HT-29 (cell line): ENCODE data around the gene ADAMTS10. TPM values are rescaled to one million over a fixed set of nuclear protein-coding genes. Genes with fewer than 3 reads are reported as not detected.
"Not testable (repeated sequence)": the region's sequence is repeated elsewhere in the genome, so short reads cannot be mapped to it uniquely, and the experiment has no call there.

Source experiments
- DNase-seq: peaks from one replicate; pipeline ENCODE4 v3.0.0-alpha.2; 2015; ENCODE audit warnings: low spot score
- total RNA-seq: library from RNA; depleted of rRNA; stranded (reverse); fragments of >200 nt; shearing (Covaris generic); gene quantifications from 2 replicates; pipeline ENCODE4 v1.2.3, GENCODE V29; 2014; rRNA removed

ADAMTS10 gene
- total RNA-seq = not detected in 2 replicates

GRCh38 chr19:8610041-8610935 lies at the start of gene ADAMTS10:
Gene ADAMTS10 (minus strand): TSS chr19:8610715. CDS start chr19:8605710, 5,005 bp downstream.
- DNase-seq = no peak

DNA sequence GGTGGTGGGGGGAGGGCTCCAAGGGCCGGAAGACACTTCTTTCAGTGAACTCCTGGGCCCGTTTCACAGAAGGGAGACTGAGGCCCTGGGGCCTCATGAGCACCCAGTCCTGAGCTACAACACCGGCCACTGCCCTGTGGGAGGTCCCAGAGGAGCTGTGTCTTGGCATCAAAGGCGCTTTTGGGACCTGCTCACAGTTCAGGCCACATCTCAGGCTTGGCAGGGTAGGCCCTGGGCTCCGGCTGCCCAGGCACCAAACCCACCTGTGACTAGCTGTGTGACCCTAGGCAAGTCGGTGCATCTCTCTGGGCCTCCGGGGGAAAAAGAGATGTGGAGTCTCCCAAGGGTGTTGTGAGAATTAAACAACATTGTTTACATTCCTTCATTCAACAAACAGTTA lies 49.4 kb upstream of the ADAMTS10 start:
- DNase-seq = no peak

GRCh38 chr19:8657869-8658268 lies 47.4 kb upstream of the ADAMTS10 start:
- no peak for DNase-seq

- no peak for DNase-seq
Observed at GRCh38 chr19:8655340-8655709, 44.8 kb upstream of the ADAMTS10 start.

DNA sequence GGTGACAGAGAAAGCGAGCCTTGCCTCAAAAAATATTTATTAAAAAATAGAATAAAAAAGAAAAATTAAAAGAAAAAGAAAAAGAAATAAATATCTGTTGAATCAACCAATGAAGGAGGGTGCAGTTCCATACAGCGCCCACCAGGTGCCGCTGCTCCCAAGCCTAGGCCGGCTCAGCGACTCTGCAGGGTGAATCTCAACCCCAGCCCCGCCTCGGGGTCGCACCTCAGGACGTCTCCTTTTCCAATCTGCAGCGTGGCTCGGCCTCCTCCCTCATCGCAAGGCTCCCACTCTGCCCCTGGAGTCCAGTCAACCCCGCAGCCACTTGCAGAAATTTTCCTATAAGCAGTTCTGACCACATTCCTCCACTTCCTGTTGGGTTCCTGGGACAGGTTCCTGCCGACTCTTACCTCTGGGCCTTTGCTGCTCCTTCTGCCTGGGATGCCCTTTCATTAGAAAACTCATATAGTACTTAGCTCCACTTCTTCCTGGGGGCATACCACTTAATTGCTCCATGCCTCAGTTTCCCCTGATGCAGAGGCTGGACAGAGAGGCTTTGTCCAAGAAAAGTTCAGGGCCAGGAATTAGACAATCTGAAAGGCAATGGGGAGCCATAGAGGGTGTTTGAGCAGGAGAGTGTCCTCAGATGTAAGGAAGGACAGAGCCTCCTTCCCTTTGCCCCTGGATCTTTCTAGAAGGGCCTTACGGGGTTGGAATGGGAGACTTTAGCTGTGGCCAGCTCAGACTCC lies 44.2 kb upstream of the ADAMTS10 start:
- peak; percentile 25 for DNase-seq

DNA sequence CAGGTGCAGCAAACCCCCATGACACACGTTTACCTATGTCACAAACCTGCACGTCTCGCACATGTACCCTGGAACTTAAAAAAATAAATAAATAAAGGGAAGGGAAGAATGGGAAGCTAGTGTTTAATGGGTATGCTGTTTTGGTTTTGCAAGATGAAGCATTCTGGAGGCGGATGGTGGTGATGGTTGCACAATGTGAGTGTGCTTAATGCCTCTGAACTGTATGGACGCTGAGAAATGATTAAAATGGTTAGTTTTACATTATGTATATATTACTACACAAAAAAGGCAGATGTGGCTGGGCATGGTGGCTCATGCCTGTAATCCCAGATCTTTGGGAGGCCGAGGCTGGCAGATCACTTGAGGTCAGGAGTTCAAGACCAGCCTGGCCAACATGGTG lies 37.7 kb upstream of the ADAMTS10 start:
- no peak for DNase-seq

DNA sequence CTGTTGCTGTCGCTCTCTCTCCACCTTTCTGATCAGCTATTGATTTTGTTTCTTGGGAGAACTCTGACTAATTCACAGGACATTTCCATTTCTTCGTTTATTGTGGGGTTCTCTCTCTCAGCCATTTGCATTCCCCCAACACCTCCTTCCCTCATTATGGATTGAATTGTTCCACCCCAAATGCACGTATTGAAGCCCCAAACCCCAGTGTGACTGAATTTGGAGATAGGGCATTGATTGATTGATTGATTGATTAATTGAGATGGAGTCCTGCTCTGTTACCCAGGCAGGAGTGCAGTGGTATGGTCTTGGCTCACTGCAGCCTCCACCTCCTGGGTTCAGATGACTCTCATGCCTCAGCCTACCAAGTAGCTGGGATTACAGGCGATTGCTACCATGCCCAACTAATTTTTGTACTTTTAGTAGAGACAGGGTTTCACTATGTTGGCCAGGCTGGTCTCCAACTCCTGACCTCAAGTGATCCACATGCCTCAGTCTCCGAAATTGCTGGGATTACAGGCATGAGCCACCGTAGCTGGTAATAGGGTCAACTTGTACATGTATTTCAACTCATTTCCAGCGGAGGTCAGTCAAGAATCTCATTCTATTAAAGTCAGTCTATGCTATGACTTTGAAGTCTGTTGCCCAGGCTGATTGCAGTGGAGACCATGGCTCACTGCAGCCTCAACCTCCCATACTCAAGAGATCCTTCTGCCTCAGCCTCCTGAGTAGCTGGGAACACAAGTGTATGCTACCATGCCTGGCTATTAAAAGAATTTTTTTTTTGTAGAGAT lies 33.5 kb upstream of the ADAMTS10 start:
- DNase-seq = no peak

GRCh38 chr19:8642561-8642960 lies 32.0 kb upstream of the ADAMTS10 start:
- DNase-seq = no peak

DNA sequence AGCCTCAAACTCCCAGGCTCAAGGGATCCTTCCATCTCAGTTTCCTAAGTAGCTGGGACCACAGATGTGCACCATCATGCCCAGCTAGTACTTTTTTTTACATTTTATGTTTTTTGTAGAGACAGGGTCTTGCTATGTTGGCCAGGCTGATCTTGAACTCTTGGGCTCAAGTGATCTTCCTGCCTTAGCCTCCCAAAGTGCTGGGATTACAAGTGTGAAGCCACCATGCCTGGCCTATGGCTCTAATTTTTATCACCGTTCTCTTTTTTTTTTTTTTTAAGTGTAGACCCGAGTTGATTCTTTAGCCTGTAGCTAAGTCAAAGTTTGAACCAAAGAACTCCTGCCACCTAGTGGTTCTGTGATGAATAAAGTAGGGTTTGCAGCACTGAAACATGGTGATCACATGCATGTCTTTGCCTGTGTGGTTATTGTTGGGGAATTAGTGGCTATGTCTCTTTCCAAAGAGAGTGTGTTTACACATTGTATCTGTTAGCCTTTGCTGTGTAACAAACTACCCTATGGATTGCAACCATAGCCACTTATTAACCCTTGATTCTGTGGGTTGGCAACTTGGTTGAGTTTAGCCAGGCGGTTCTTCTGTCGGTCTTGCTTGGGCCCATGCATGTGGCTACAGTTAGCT lies 31.5 kb upstream of the ADAMTS10 start:
- DNase-seq = peak; percentile 23

- DNase-seq = no peak
Observed at GRCh38 chr19:8641221-8641907, 30.8 kb upstream of the ADAMTS10 start.

- DNase-seq = no peak
Observed at GRCh38 chr19:8640402-8641004, 30.0 kb upstream of the ADAMTS10 start.

DNA sequence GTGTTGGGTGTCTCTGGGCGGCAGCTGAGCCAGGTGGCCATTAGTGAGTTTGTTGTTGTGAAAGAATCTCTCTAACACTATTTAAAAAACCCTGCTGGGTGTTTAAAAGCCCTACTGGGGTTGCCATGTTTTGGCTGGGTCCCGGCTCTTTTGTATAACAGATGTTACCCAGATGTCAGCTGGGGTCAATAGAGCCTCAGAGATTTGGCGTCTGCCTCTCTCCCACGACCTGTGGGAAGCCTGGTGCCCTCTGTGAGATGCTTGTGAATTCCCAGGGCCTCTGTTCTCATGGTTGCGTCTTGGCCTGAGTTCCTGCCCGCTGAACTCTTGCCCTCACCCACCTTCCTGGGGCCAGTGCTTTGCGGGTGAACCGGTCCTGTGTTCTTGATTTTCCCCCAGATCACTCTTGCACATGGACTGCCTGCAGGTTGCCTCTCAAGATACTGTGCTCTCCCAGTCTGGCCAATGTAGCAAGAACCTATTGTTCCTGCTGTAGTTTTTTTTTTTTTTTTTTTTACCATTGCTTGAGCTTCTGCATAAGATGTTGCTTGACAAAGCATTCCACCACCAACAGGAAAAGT lies 29.4 kb upstream of the ADAMTS10 start:
- DNase-seq = no peak

DNA sequence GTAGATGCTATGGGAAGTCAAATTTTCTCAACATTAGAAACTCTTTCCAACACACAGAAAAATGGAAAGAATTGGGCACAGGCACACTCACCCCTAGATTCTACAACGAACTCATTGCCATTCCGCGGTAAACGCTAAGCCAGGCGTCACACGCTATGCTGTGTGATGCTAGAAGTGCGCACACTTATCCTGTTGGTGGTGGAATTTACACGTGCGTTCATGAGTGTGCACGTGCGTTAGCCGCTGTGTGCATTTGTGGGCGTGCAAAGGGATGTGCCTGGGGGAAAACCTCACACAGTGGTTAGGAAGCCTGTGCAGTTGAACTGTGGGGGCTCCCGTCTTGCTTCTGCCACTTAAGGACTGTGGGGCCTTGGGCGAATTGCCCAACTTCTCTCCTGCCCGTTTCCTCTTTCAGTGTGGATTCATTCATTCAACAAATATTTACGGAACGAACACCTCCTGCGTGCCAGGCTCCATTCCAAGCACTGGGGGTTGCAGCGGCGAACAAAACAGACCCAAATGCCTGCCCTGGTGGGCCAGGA lies 27.6 kb upstream of the ADAMTS10 start:
- no peak for DNase-seq

- DNase-seq = not testable (repeated sequence)
Observed at GRCh38 chr19:8637070-8637469, 26.6 kb upstream of the ADAMTS10 start.

DNA sequence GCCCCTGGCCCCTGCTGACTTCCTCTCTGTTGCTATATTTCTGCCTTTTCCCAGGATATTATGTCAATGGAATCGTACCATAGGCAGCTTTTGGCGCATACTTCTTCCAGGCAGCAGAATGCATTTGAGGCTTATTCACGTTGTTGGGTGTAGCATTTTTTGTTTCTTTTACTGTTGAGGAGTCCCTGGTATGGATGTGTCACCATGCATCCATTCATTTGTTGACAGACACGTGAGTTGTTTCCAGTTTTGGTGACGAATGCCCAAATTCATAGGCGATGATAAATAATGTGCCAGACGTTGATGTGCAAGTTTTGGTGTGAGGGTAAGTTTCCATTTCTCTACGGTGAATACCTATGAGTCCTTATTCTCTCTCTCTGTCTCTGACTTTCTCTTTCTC lies 24.9 kb upstream of the ADAMTS10 start:
- DNase-seq = no peak

GRCh38 chr19:8631425-8631819 lies 20.9 kb upstream of the ADAMTS10 start:
- no peak for DNase-seq

- no peak for DNase-seq
Observed at GRCh38 chr19:8630796-8631424, 20.4 kb upstream of the ADAMTS10 start.

- no peak for DNase-seq
Observed at GRCh38 chr19:8629996-8630683, 19.6 kb upstream of the ADAMTS10 start, which contains the start of gene NFILZ. Gene NFILZ (plus strand): TSS chr19:8630633. CDS start chr19:8676766, 46,133 bp downstream.

- DNase-seq = no peak
Observed at GRCh38 chr19:8629184-8629583, 18.7 kb upstream of the ADAMTS10 start.
